Breast epithelium (tissue), 4 donors: ENCODE results near the gene CCNF. TPM values are rescaled to one million over a fixed set of nuclear protein-coding genes. Genes with fewer than 3 reads are reported as not detected.

Source experiments
- DNase-seq, 2 donors: peaks; one replicate each; pipeline ENCODE4 v3.0.0-alpha.2; 2019; ENCODE audit warnings: low spot score in 2 of 2
- H3K27ac ChIP-seq, 2 donors: fragments of 200-600 bp; sonication (generic) in 1 of 2; one replicate each; pipeline ENCODE4 v1.5.1; 2016 to 2019; ENCODE audit warnings: mild to moderate bottlenecking in 1 of 2
- H3K27me3 ChIP-seq, 2 donors: fragments of 200-600 bp; sonication (generic) in 1 of 2; one replicate each; pipeline versions ENCODE4 v1.5.1 to v1.6.0; 2017 to 2019; ENCODE audit warnings: control low read depth in 1 of 2, mild to moderate bottlenecking in 1 of 2
- H3K36me3 ChIP-seq: fragments of 200-600 bp; one replicate; pipeline ENCODE4 v1.5.1; 2019
- H3K4me1 ChIP-seq, 2 donors: fragments of 200-600 bp; sonication (generic); one replicate each; pipeline ENCODE4 v1.5.1; 2016 to 2019; ENCODE audit warnings: control low read depth in 1 of 2
- H3K4me3 ChIP-seq, 3 donors: fragments of 200-600 bp; sonication (generic); 1 replicate in 2 of 3; 2 replicates in 1 of 3; pipeline ENCODE4 v1.5.1; 2016 to 2019; ENCODE audit warnings: mild to moderate bottlenecking in 3 of 3, moderate library complexity in 2 of 3
- H3K9me3 ChIP-seq, 2 donors: fragments of 200-600 bp; sonication (generic) in 1 of 2; one replicate each; pipeline ENCODE4 v1.5.1; 2016 to 2019; ENCODE audit warnings: control low read depth in 1 of 2
- CTCF ChIP-seq, 3 donors: fragments of 450-650 bp; IDR thresholded peaks; one replicate each; pipeline ENCODE4 v1.5.1; 2016 to 2017; ENCODE audit warnings: antibody characterized with exemption in 3 of 3, mild to moderate bottlenecking in 3 of 3, moderate library complexity in 3 of 3
- POLR2A ChIP-seq: fragments of 450-650 bp; IDR thresholded peaks from one replicate; pipeline ENCODE4 v1.6.1; 2016; ENCODE audit warnings: antibody characterized with exemption, mild to moderate bottlenecking, moderate library complexity
- POLR2AphosphoS5 ChIP-seq, 3 donors: sonication (generic); formaldehyde crosslinking; IDR thresholded peaks; one replicate each; pipeline ENCODE4 v1.6.1; 2017; ENCODE audit warnings: antibody characterized with exemption in 3 of 3
- intact Hi-C: fragments of 100-400 bp; cut with DNase I; formaldehyde crosslinking; loops from one replicate; pipeline ENCODE4 v1.15.1; 2023; ENCODE audit warnings: low total_unique reads
- total RNA-seq, 3 donors: library from RNA; depleted of rRNA; stranded (reverse); fragments of >200 nt; gene quantifications; one replicate each; pipeline ENCODE4 v1.1.0, GENCODE V29; 2016

The CCNF gene
- total RNA-seq, 3 donors from 2014 or later, result 1.6 to 2.9 (median 2.7) TPM

GRCh38 chr16:2386990-2387389, 42.3 kb upstream of the CCNF start:
- intact Hi-C loops, result no loop called here
- TF ChIP-seq POLR2A (no peak), POLR2AphosphoS5 (IDR thresholded peaks at IDR 0.05) (no peak), CTCF (IDR thresholded peaks at IDR 0.05) (no peak)
- Histone ChIP-seq H3K9me3 (peaks cover 0 to 7% of the 10 kb centered on the region in 2 donors), H3K4me1 (no peaks in the 10 kb centered on the region), H3K36me3 (no peaks in the 10 kb centered on the region), H3K27ac (no peak overlapping the region), H3K27me3 (no peaks in the 10 kb centered on the region), H3K4me3 (no peak overlapping the region)
- DNase-seq, result no peak

- no peaks in the 10 kb centered on the region for H3K36me3 ChIP-seq
- intact Hi-C loops, result no loop called here
- H3K27me3 ChIP-seq, result no peaks in the 10 kb centered on the region
- no peak overlapping the region for H3K27ac ChIP-seq
- no peaks in the 10 kb centered on the region for H3K4me1 ChIP-seq
- no peak overlapping the region for H3K4me3 ChIP-seq
- peaks cover 0 to 7% of the 10 kb centered on the region in 2 donors for H3K9me3 ChIP-seq
- DNase-seq, result no peak
- TF ChIP-seq CTCF (IDR thresholded peaks at IDR 0.05), result no peak
- no peak for TF ChIP-seq POLR2AphosphoS5 (IDR thresholded peaks at IDR 0.05)
- no peak for TF ChIP-seq POLR2A
Measured at GRCh38 chr16:2388139-2388874, 40.9 kb upstream of the CCNF start.

DNA sequence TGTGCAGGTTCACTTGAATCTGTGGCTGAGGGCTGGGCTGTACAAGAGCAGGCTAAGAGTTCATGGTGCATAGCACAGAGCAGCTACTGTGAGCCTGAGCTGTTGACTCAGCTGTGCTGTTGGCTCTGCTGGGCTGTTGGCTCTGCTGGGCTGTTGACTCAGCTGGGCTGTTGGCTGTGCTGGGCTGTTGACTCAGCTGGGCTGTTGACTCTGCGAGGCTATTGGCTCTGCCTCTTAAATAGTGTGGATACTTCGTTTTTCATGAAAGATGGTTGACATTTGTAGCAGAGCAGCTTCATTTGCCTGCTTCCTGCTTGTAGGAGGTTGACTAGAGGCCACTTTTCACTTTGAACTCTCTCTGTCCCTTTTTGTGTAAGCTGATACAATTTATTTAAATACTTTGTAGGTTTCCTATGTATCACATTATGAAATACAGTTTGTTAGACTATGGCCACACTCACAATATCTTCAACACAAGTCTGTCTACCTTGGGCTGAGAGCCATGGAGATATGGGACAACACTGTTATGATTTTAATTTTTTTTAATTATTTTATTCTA, 40.3 kb upstream of the CCNF start:
- Histone ChIP-seq H3K4me1 (no peaks in the 10 kb centered on the region), H3K9me3 (peaks cover 0 to 7% of the 10 kb centered on the region in 2 donors), H3K27me3 (no peaks in the 10 kb centered on the region), H3K27ac (no peak overlapping the region), H3K36me3 (no peaks in the 10 kb centered on the region), H3K4me3 (no peak overlapping the region)
- no peak for DNase-seq
- intact Hi-C loops, result no loop called here
- no peak for TF ChIP-seq POLR2AphosphoS5 (IDR thresholded peaks at IDR 0.05)
- no peak for TF ChIP-seq POLR2A
- no peak for TF ChIP-seq CTCF (IDR thresholded peaks at IDR 0.05)

DNA sequence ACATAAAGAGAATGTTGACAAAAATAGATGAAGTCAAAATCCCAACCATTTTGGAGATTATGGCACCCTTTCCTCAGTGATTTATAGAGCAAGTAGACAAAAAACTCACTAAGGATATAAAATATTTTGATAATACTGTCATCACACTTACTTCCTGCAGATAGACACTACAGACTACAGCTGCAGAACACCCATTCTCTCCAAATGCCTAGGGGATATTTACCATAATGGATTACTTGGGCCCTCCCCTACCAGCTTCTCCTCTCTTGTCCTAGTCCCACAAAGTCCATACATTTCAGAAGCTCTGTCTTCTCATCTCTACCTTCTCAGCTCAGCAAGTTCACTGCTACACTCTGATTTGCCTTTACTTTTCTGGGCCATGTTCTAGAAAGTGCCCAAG, 37.2 kb upstream of the CCNF start:
- Histone ChIP-seq H3K27ac (no peak overlapping the region), H3K4me3 (no peak overlapping the region), H3K4me1 (no peaks in the 10 kb centered on the region), H3K27me3 (no peaks in the 10 kb centered on the region), H3K9me3 (peaks cover 0 to 7% of the 10 kb centered on the region in 2 donors), H3K36me3 (no peaks in the 10 kb centered on the region)
- no peak for DNase-seq
- intact Hi-C loops, result no loop called here
- TF ChIP-seq POLR2AphosphoS5 (IDR thresholded peaks at IDR 0.05) (no peak), CTCF (IDR thresholded peaks at IDR 0.05) (no peak), POLR2A (no peak)

- H3K27ac ChIP-seq, result no peak overlapping the region
- no peak for DNase-seq
- H3K4me1 ChIP-seq, result no peaks in the 10 kb centered on the region
- intact Hi-C loops, result no loop called here
- TF ChIP-seq POLR2A (no peak), POLR2AphosphoS5 (IDR thresholded peaks at IDR 0.05) (no peak), CTCF (IDR thresholded peaks at IDR 0.05) (no peak)
- no peaks in the 10 kb centered on the region for H3K27me3 ChIP-seq
- no peaks in the 10 kb centered on the region for H3K9me3 ChIP-seq
- no peaks in the 10 kb centered on the region for H3K36me3 ChIP-seq
- no peak overlapping the region for H3K4me3 ChIP-seq
Measured at GRCh38 chr16:2398520-2398919, 30.7 kb upstream of the CCNF start.
